ENCODE measurements around the gene AHDC1. TPM values are rescaled to one million over a fixed set of nuclear protein-coding genes. Genes with fewer than 3 reads are reported as not detected.

Gene AHDC1
- total and polyA plus RNA-seq, 8 donors, result 5.8 to 95.0 (median 19.7) TPM

GRCh38 chr1:27517907-27518718, 85.8 kb downstream of the AHDC1 start:
- WGBS, 5 donors, result 43 to 62% (median 49%) methylated on average over 21 of the region's 21 CpGs
- Histone ChIP-seq H3K27ac (peak overlapping the region; percentile 32 to 75 (median 72)), H3K27me3 (no peaks in the 10 kb centered on the region), H3K9me3 (no peaks in the 10 kb centered on the region), H3K4me1 (peaks cover 36 to 73% (median 47%) of the 10 kb centered on the region in 4 donors), H3K36me3 (no peaks in the 10 kb centered on the region), H3K4me3 (no peak overlapping the region)
- DNase-seq, result peak; percentile 76 to 91
- TF ChIP-seq POLR2A (IDR thresholded peaks at IDR 0.05) (no peak), EP300 (IDR thresholded peaks at IDR 0.05) (no peak), POLR2AphosphoS5 (IDR thresholded peaks at IDR 0.05) (peak in 2 of 3 donors; percentile 24 to 53)
- TF ChIP-seq, protein P1, sequence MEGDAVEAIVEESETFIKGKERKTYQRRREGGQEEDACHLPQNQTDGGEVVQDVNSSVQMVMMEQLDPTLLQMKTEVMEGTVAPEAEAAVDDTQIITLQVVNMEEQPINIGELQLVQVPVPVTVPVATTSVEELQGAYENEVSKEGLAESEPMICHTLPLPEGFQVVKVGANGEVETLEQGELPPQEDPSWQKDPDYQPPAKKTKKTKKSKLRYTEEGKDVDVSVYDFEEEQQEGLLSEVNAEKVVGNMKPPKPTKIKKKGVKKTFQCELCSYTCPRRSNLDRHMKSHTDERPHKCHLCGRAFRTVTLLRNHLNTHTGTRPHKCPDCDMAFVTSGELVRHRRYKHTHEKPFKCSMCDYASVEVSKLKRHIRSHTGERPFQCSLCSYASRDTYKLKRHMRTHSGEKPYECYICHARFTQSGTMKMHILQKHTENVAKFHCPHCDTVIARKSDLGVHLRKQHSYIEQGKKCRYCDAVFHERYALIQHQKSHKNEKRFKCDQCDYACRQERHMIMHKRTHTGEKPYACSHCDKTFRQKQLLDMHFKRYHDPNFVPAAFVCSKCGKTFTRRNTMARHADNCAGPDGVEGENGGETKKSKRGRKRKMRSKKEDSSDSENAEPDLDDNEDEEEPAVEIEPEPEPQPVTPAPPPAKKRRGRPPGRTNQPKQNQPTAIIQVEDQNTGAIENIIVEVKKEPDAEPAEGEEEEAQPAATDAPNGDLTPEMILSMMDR (IDR thresholded peaks at IDR 0.05), result no peak
- intact Hi-C loops (cut with DNase I; ENCODE audit: low total_unique reads), result no loop called here

- no peak overlapping the region for H3K4me3 ChIP-seq
- DNase-seq, result peak in 1 of 2 donors; percentile 68
- WGBS, 5 donors, result 63 to 76% (median 69%) methylated on average over 2 of the region's 2 CpGs
- TF ChIP-seq EP300 (IDR thresholded peaks at IDR 0.05) (no peak), POLR2A (IDR thresholded peaks at IDR 0.05) (no peak), POLR2AphosphoS5 (IDR thresholded peaks at IDR 0.05) (no peak)
- H3K36me3 ChIP-seq, result no peaks in the 10 kb centered on the region
- peaks cover 28 to 65% (median 39%) of the 10 kb centered on the region in 4 donors for H3K4me1 ChIP-seq
- peak overlapping the region; percentile 32 to 75 (median 72) for H3K27ac ChIP-seq
- intact Hi-C loops (cut with DNase I; ENCODE audit: low total_unique reads), result no loop called here
- no peaks in the 10 kb centered on the region for H3K27me3 ChIP-seq
- H3K9me3 ChIP-seq, result no peaks in the 10 kb centered on the region
Measured at GRCh38 chr1:27517301-27517700, 86.6 kb downstream of the AHDC1 start.

DNA sequence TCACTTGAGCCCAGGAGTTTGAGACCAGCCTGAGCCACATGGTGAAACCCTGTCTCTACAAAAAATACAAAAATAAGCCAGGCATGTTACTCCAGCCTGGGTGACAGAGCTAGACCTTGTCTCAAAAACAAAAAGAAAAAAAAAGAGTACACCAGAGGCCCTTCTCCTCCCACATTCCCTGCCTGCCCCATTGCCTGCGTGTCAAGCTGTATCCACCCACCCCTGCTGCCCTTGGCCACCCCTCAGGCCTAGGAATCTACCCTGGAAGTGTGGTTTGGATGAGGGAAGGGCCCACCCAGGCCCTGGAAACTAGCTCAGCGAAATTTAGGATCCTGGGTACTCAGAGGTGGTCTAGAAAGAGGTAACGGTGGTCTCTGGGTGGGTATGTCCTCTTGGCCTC, 88.3 kb downstream of the AHDC1 start:
- Histone ChIP-seq H3K4me1 (peaks cover 11 to 49% (median 22%) of the 10 kb centered on the region in 4 donors), H3K36me3 (no peaks in the 10 kb centered on the region), H3K4me3 (no peak overlapping the region), H3K9me3 (no peaks in the 10 kb centered on the region), H3K27ac (peak overlapping the region in 1 of 5 donors; percentile 15), H3K27me3 (no peaks in the 10 kb centered on the region)
- intact Hi-C loops (cut with DNase I; ENCODE audit: low total_unique reads), result no loop called here
- 72 to 94% (median 88%) methylated on average over 3 of the region's 3 CpGs for WGBS, 5 donors
- TF ChIP-seq, protein P1 (IDR thresholded peaks at IDR 0.05), result no peak
- TF ChIP-seq POLR2AphosphoS5 (IDR thresholded peaks at IDR 0.05), result no peak
- TF ChIP-seq POLR2A (IDR thresholded peaks at IDR 0.05), result no peak
- no peak for TF ChIP-seq EP300 (IDR thresholded peaks at IDR 0.05)
- peak in 1 of 2 donors; percentile 2 for DNase-seq

GRCh38 chr1:27513958-27514357, 90.0 kb downstream of the AHDC1 start:
- H3K4me1 ChIP-seq, result peaks cover 0 to 36% (median 8%) of the 10 kb centered on the region in 4 donors
- 42 to 79% (median 54%) methylated on average over 5 to 7 of the region's 7 CpGs for WGBS, 5 donors
- intact Hi-C loops (cut with DNase I; ENCODE audit: low total_unique reads), result no loop called here
- TF ChIP-seq, protein P1 (IDR thresholded peaks at IDR 0.05), result no peak
- TF ChIP-seq EP300 (IDR thresholded peaks at IDR 0.05), result no peak
- no peak for TF ChIP-seq POLR2A (IDR thresholded peaks at IDR 0.05)
- no peak for TF ChIP-seq POLR2AphosphoS5 (IDR thresholded peaks at IDR 0.05)
- H3K36me3 ChIP-seq, result no peaks in the 10 kb centered on the region
- no peak overlapping the region for H3K4me3 ChIP-seq
- no peaks in the 10 kb centered on the region for H3K27me3 ChIP-seq
- DNase-seq, result peak in 1 of 2 donors; percentile 40
- no peaks in the 10 kb centered on the region for H3K9me3 ChIP-seq
- H3K27ac ChIP-seq, result peak overlapping the region in 3 of 5 donors; percentile 11 to 32 (median 17)

All from stomach (tissue), 9 donors.